ENCODE results near the gene FAM3B. TPM values are rescaled to one million over a fixed set of nuclear protein-coding genes. Genes with fewer than 3 reads are reported as not detected.

Gene FAM3B
- total RNA-seq, 2 donors from 2014 or later = 1.5 to 11.8 TPM

- H3K4me3 ChIP-seq = no peak overlapping the region
- H3K27me3 ChIP-seq (replicated peaks; ENCODE audit: insufficient read depth) = peaks cover 9% of the 10 kb centered on the region
- no peak for ATAC-seq (ENCODE audit: insufficient number of reproducible peaks, low FRiP score, low read depth)
- TF ChIP-seq CTCF (IDR thresholded peaks at IDR 0.05) = no peak
- peaks cover 5 to 16% of the 10 kb centered on the region in 2 donors for H3K4me1 ChIP-seq (ENCODE audit: control insufficient read depth in 1 of 2, low read depth in 2 of 2)
- H3K36me3 ChIP-seq = no peaks in the 10 kb centered on the region
- no peak overlapping the region for H3K27ac ChIP-seq
- no peaks in the 10 kb centered on the region for H3K9me3 ChIP-seq
- no peak for DNase-seq (ENCODE audit: low spot score)
These were observed 875 bp upstream of the FAM3B start for GRCh38 chr21:41315726-41316125.

- Histone ChIP-seq H3K27ac (no peak overlapping the region), H3K4me1 (ENCODE audit: control insufficient read depth in 1 of 2, low read depth in 2 of 2) (peaks cover 5 to 16% of the 10 kb centered on the region in 2 donors), H3K27me3 (replicated peaks; ENCODE audit: insufficient read depth) (peaks cover 9% of the 10 kb centered on the region), H3K4me3 (peak overlapping the region; percentile 63), H3K9me3 (no peaks in the 10 kb centered on the region), H3K36me3 (no peaks in the 10 kb centered on the region)
- TF ChIP-seq CTCF (IDR thresholded peaks at IDR 0.05) = no peak
- DNase-seq (ENCODE audit: low spot score) = no peak
- no peak for ATAC-seq (ENCODE audit: insufficient number of reproducible peaks, low FRiP score, low read depth)
These were observed 427 bp downstream of the FAM3B start for GRCh38 chr21:41317063-41317392.

GRCh38 chr21:41317458-41317857, 857 bp downstream of the FAM3B start:
- Histone ChIP-seq H3K4me1 (ENCODE audit: control insufficient read depth in 1 of 2, low read depth in 2 of 2) (peaks cover 5 to 16% of the 10 kb centered on the region in 2 donors), H3K36me3 (no peaks in the 10 kb centered on the region), H3K27ac (no peak overlapping the region), H3K27me3 (replicated peaks; ENCODE audit: insufficient read depth) (peaks cover 9% of the 10 kb centered on the region), H3K4me3 (peak overlapping the region; percentile 63), H3K9me3 (no peaks in the 10 kb centered on the region)
- TF ChIP-seq CTCF (IDR thresholded peaks at IDR 0.05) = no peak
- DNase-seq (ENCODE audit: low spot score) (no peak), ATAC-seq (ENCODE audit: insufficient number of reproducible peaks, low FRiP score, low read depth) (no peak)

- Histone ChIP-seq H3K9me3 (no peaks in the 10 kb centered on the region), H3K27ac (no peak overlapping the region), H3K36me3 (no peaks in the 10 kb centered on the region), H3K4me3 (no peak overlapping the region), H3K27me3 (replicated peaks; ENCODE audit: insufficient read depth) (peaks cover 9% of the 10 kb centered on the region), H3K4me1 (ENCODE audit: control insufficient read depth in 1 of 2, low read depth in 2 of 2) (peaks cover 5 to 16% of the 10 kb centered on the region in 2 donors)
- no peak for TF ChIP-seq CTCF (IDR thresholded peaks at IDR 0.05)
- ATAC-seq (ENCODE audit: insufficient number of reproducible peaks, low FRiP score, low read depth) = no peak
- no peak for DNase-seq (ENCODE audit: low spot score)
These were observed 1.6 kb downstream of the FAM3B start for GRCh38 chr21:41318218-41318617.

GRCh38 chr21:41319273-41319672, 2.7 kb downstream of the FAM3B start:
- H3K27me3 ChIP-seq (replicated peaks; ENCODE audit: insufficient read depth) = peaks cover 9% of the 10 kb centered on the region
- TF ChIP-seq CTCF (IDR thresholded peaks at IDR 0.05) = no peak
- ATAC-seq (ENCODE audit: insufficient number of reproducible peaks, low FRiP score, low read depth) = no peak

More at GRCh38 chr21:41319273-41319672, 2.7 kb downstream of the FAM3B start:
- Histone ChIP-seq H3K36me3 (no peaks in the 10 kb centered on the region), H3K27ac (no peak overlapping the region), H3K4me1 (ENCODE audit: control insufficient read depth in 1 of 2, low read depth in 2 of 2) (peaks cover 5 to 16% of the 10 kb centered on the region in 2 donors), H3K4me3 (no peak overlapping the region), H3K9me3 (no peaks in the 10 kb centered on the region)
- DNase-seq (ENCODE audit: low spot score) = no peak

Data from thoracic aorta (tissue), 2 donors.